ENCODE data around the gene ZBTB2.

DNA sequence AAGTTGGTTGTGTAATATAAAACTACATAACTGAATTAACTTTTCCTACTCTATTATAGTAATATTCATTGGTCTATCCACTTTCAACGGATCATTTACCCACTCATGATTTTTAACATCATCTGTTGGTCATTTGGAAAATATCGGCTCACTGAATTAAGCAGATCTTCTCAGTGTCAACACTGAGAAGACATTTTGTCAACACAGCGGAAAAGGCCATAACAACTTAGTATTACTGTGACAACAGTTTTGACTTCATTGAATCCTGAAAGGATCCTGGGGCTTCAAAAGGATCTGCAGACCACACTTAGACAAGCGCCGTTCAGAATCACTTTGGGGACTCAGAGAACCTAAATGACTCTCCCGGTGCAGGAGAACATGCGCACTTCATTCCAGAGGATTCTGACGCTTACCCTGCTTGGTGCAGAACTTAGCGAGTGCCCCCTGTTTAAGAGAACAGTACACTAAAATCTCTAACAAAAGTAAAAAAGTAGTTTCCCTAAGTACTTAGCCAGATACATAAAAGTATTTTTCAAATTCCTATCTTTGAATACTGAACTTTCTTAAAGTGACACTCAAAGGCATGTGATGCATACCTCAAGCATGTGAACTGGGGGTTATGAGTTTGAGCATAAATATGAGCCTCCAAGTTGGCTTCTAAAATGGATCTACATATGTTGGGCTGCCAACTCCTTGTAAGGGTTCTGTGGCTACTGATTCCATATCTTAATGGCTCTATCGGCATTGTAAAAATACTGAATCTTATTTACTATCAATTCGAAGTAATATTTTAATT, 4.0 kb downstream of the ZBTB2 start:
- TF ChIP-seq RELA (CRISPR knock-in tag; IDR thresholded peaks at IDR 0.05; ENCODE audit: borderline replicate concordance) (no peak), PRDM15 (CRISPR knock-in tag; IDR thresholded peaks at IDR 0.05) (no peak), CTCF (IDR thresholded peaks at IDR 0.05) (no peak), ZNF423 (CRISPR knock-in tag; IDR thresholded peaks at IDR 0.05) (no peak), ESRRA (CRISPR knock-in tag; IDR thresholded peaks at IDR 0.05; ENCODE audit: borderline replicate concordance) (no peak), JUN (CRISPR knock-in tag; IDR thresholded peaks at IDR 0.05) (no peak), ZNF121 (CRISPR knock-in tag; IDR thresholded peaks at IDR 0.05) (no peak), SMAD4 (CRISPR knock-in tag; IDR thresholded peaks at IDR 0.05) (no peak), TP53 (CRISPR knock-in tag; IDR thresholded peaks at IDR 0.05) (no peak), ZBTB21 (CRISPR knock-in tag; IDR thresholded peaks at IDR 0.05; ENCODE audit: borderline replicate concordance) (no peak), ZNF317 (CRISPR knock-in tag; IDR thresholded peaks at IDR 0.05; ENCODE audit: borderline replicate concordance, low read depth) (no peak)
- TF ChIP-seq, protein P1, sequence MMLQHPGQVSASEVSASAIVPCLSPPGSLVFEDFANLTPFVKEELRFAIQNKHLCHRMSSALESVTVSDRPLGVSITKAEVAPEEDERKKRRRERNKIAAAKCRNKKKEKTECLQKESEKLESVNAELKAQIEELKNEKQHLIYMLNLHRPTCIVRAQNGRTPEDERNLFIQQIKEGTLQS (CRISPR knock-in tag; conservative IDR thresholded peaks at IDR 0.05), result no peak
